GM23338 (cell line): ENCODE data around the gene EML1. TPM values are rescaled to one million over a fixed set of nuclear protein-coding genes. Genes with fewer than 3 reads are reported as not detected.

Experiments
- ATAC-seq: fragments of 200-7000 bp; cut with Tn5 transposase; 3 replicates; pipeline ENCODE4 v1.9.1; 2020
- DNase-seq: peaks from one replicate; pipeline ENCODE4 v3.0.0-alpha.2; 2015; ENCODE audit warnings: low spot score
- H2AFZ ChIP-seq: fragments of 200-600 bp; sonication (generic); 2 replicates; pipeline ENCODE4 v1.8.0; 2016; ENCODE audit warnings: antibody characterized with exemption, mild to moderate bottlenecking, moderate library complexity
- H3F3A ChIP-seq: fragments of 200-600 bp; sonication (generic); replicated peaks from 2 replicates; pipeline ENCODE4 v1.8.0; 2017; ENCODE audit warnings: antibody characterized with exemption, mixed run types, low read depth
- H3K27ac ChIP-seq: fragments of 200-600 bp; sonication (generic); 2 replicates; pipeline ENCODE4 v1.6.1; 2016; ENCODE audit warnings: low read depth
- H3K27me3 ChIP-seq: fragments of 200-600 bp; sonication (generic); 2 replicates; pipeline ENCODE4 v1.8.0; 2016; ENCODE audit warnings: mild to moderate bottlenecking, mixed run types, moderate library complexity; ENCODE audit not compliant: insufficient read depth
- H3K36me3 ChIP-seq: fragments of 200-600 bp; sonication (generic); 2 replicates; pipeline ENCODE4 v1.8.0; 2016; ENCODE audit warnings: mild to moderate bottlenecking; ENCODE audit not compliant: insufficient read depth
- H3K4me1 ChIP-seq: fragments of 200-600 bp; sonication (generic); 2 replicates; pipeline ENCODE4 v1.8.0; 2016; ENCODE audit warnings: mild to moderate bottlenecking, moderate library complexity; ENCODE audit not compliant: insufficient read depth
- H3K4me2 ChIP-seq: fragments of 200-600 bp; sonication (generic); 2 replicates; pipeline ENCODE4 v1.7.1; 2017; ENCODE audit warnings: mixed run types
- H3K4me3 ChIP-seq: fragments of 200-600 bp; sonication (generic); 2 replicates; pipeline ENCODE4 v1.6.1; 2016; ENCODE audit warnings: mixed run types
- H3K79me2 ChIP-seq: fragments of 200-600 bp; sonication (generic); replicated peaks from 2 replicates; pipeline ENCODE4 v1.8.0; 2017; ENCODE audit warnings: mild to moderate bottlenecking; ENCODE audit not compliant: insufficient read depth
- H3K9me2 ChIP-seq: fragments of 200-600 bp; sonication (generic); 2 replicates; pipeline ENCODE4 v1.8.0; 2017; ENCODE audit not compliant: insufficient read depth
- H4K20me1 ChIP-seq: fragments of 200-600 bp; sonication (generic); replicated peaks from 2 replicates; pipeline ENCODE4 v1.8.0; 2017; ENCODE audit warnings: mild to moderate bottlenecking; ENCODE audit not compliant: insufficient read depth
- H3K27ac Mint-ChIP-seq: 2 replicates; pipeline ENCODE4 v1.8.0; 2020; ENCODE audit warnings: inconsistent platforms, mild to moderate bottlenecking, moderate library complexity, mixed read lengths
- H3K27me3 Mint-ChIP-seq: 3 replicates; pipeline ENCODE4 v1.8.0; 2022; ENCODE audit warnings: low read depth, mild to moderate bottlenecking, moderate library complexity, mixed read lengths, inconsistent platforms; ENCODE audit not compliant: insufficient read depth, poor library complexity
- H3K36me3 Mint-ChIP-seq: 3 replicates; pipeline ENCODE4 v1.8.0; 2021; ENCODE audit warnings: low read depth, mild to moderate bottlenecking, inconsistent platforms, moderate library complexity, mixed read lengths
- H3K4me1 Mint-ChIP-seq: 3 replicates; pipeline ENCODE4 v1.8.0; 2020; ENCODE audit warnings: mild to moderate bottlenecking, inconsistent platforms, mixed read lengths
- H3K4me3 Mint-ChIP-seq: 3 replicates; pipeline ENCODE4 v1.8.0; 2021; ENCODE audit warnings: moderate library complexity, mild to moderate bottlenecking, inconsistent platforms, mixed read lengths
- H3K9me3 Mint-ChIP-seq: 3 replicates; pipeline ENCODE4 v1.8.0; 2020; ENCODE audit warnings: moderate library complexity, mild to moderate bottlenecking, inconsistent platforms, mixed read lengths
- EZH2 ChIP-seq: fragments of 200-600 bp; sonication (generic); IDR thresholded peaks from one replicate; pipeline ENCODE4 v1.8.0; 2017; ENCODE audit warnings: antibody characterized with exemption, mild to moderate bottlenecking, low read depth; ENCODE audit not compliant: unreplicated experiment
- EZH2phosphoT487 ChIP-seq: fragments of 200-600 bp; sonication (generic); IDR thresholded peaks from one replicate; pipeline ENCODE4 v1.8.1; 2018; ENCODE audit warnings: antibody characterized with exemption; ENCODE audit not compliant: unreplicated experiment
- NANOG ChIP-seq: IDR thresholded peaks from 2 replicates; pipeline ENCODE4 v1.6.1; 2016; ENCODE audit warnings: antibody characterized with exemption, borderline replicate concordance
- POLR2AphosphoS5 ChIP-seq: IDR thresholded peaks from 2 replicates; pipeline ENCODE4 v1.6.1; 2016; ENCODE audit warnings: antibody characterized with exemption, low read depth
- STAT1 ChIP-seq: IDR thresholded peaks from one replicate; pipeline ENCODE4 v1.6.1; 2016; ENCODE audit warnings: antibody characterized with exemption; ENCODE audit not compliant: unreplicated experiment
- ZNF114 ChIP-seq: fragments of 250-450 bp; sonication (Bioruptor Pico); IDR thresholded peaks from 2 replicates; pipeline ENCODE4 v1.5.0; 2020; ENCODE audit warnings: mild to moderate bottlenecking, moderate library complexity
- ZNF462 ChIP-seq: fragments of 250-450 bp; sonication (Bioruptor Pico); IDR thresholded peaks from 2 replicates; pipeline ENCODE4 v1.5.0; 2020; ENCODE audit warnings: mild to moderate bottlenecking, moderate library complexity
- polyA plus RNA-seq: library from polyadenylated mRNA; unstranded; fragments of >200 nt; fragmentation: Nextera tagmentation; extraction: Ambion mirVana; gene quantifications from 2 replicates; pipeline ENCODE4 v1.2.1, GENCODE V29; 2016
- total RNA-seq: library from RNA; depleted of rRNA; stranded (reverse); fragments of >200 nt; shearing (Covaris generic); gene quantifications from 2 replicates; pipeline ENCODE4 v1.2.3, GENCODE V29; 2014
- TF ChIP-seq, protein P1 (sequence below), 2 experiments: fragments of 200-600 bp in 1 of 2; sonication (generic) in 1 of 2; conservative IDR thresholded peaks; 2 replicates each; pipeline versions ENCODE4 v1.5.1 to v1.6.1; 2016 to 2017; ENCODE audit warnings: antibody characterized with exemption in 2 of 2, low read depth in 2 of 2, mild to moderate bottlenecking in 2 of 2, moderate library complexity in 1 of 2

EML1 gene
- total and polyA plus RNA-seq, 2 experiments from 2014 or later: 7.0 to 18.1 TPM

DNA sequence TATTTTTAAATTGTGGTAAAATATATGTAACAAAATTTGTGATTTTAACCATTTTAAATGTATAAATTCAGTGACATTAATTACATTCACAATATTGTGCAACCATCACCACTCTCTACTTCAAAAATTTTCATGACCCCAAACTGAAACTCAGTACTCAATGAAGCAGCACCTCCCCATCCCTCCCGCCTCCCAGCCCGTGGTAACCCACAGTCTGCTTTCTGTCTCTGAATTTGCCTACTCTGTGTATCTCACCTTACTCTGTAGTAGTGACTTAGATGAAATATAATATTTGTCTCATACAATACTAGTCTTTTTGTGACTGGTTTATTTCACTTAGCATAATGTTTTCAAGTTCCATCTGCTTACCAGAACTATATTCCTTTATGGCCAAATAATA lies 36.2 kb downstream of the EML1 start:
- TF ChIP-seq NANOG (no peak), STAT1 (no peak), EZH2 (no peak), ZNF114 (no peak), ZNF462 (CRISPR knock-in tag) (no peak), POLR2AphosphoS5 (no peak), EZH2phosphoT487 (no peak)
- TF ChIP-seq, protein P1, sequence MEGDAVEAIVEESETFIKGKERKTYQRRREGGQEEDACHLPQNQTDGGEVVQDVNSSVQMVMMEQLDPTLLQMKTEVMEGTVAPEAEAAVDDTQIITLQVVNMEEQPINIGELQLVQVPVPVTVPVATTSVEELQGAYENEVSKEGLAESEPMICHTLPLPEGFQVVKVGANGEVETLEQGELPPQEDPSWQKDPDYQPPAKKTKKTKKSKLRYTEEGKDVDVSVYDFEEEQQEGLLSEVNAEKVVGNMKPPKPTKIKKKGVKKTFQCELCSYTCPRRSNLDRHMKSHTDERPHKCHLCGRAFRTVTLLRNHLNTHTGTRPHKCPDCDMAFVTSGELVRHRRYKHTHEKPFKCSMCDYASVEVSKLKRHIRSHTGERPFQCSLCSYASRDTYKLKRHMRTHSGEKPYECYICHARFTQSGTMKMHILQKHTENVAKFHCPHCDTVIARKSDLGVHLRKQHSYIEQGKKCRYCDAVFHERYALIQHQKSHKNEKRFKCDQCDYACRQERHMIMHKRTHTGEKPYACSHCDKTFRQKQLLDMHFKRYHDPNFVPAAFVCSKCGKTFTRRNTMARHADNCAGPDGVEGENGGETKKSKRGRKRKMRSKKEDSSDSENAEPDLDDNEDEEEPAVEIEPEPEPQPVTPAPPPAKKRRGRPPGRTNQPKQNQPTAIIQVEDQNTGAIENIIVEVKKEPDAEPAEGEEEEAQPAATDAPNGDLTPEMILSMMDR (conservative IDR thresholded peaks at IDR 0.05; ENCODE audit: low read depth in 2 of 2): no peak
- DNase-seq (no peak), ATAC-seq (no peak)
- H3K79me2 ChIP-seq: 0 out of 2 replicates have a peak, but pooled peaks cover 5% of the 10 kb centered on the region
- no peak overlapping the region for H3K27ac Mint-ChIP-seq
- H3F3A ChIP-seq: 0 out of 2 replicates have a peak, but pooled peaks cover 3% of the 10 kb centered on the region
- H3K27ac ChIP-seq: no peak overlapping the region
- no peaks in the 10 kb centered on the region for H3K9me2 ChIP-seq
- no peaks in the 10 kb centered on the region for H3K9me3 Mint-ChIP-seq
- peaks cover 14% of the 10 kb centered on the region for H3K4me1 ChIP-seq
- no peak overlapping the region for H3K4me3 ChIP-seq
- no peaks in the 10 kb centered on the region for H4K20me1 ChIP-seq
- no peaks in the 10 kb centered on the region for H3K36me3 Mint-ChIP-seq
- H3K36me3 ChIP-seq: no peaks in the 10 kb centered on the region; the same call in 1 of the 2 replicates
- peaks cover 18% of the 10 kb centered on the region; the same call in 2 of the 3 replicates for H3K4me1 Mint-ChIP-seq
- no peaks in the 10 kb centered on the region for H3K27me3 ChIP-seq
- peaks cover 2% of the 10 kb centered on the region for H3K27me3 Mint-ChIP-seq
- no peak overlapping the region for H2AFZ ChIP-seq
- H3K4me3 Mint-ChIP-seq: no peak overlapping the region
- H3K4me2 ChIP-seq: no peak overlapping the region
